HG02763 (cell line): Measurements from ENCODE around the gene CCL14.
"Not testable (repeated sequence)": the region's sequence is repeated elsewhere in the genome, so short reads cannot be mapped to it uniquely, and the experiment has no call there.

ENCODE experiments used
- ATAC-seq: cut with Tn5 transposase; IDR thresholded peaks from one replicate; pipeline ENCODE4 v1.9.1; 2021; ENCODE audit warnings: mild to moderate bottlenecking, moderate library complexity; ENCODE audit not compliant: unreplicated experiment

CCL14 gene

DNA sequence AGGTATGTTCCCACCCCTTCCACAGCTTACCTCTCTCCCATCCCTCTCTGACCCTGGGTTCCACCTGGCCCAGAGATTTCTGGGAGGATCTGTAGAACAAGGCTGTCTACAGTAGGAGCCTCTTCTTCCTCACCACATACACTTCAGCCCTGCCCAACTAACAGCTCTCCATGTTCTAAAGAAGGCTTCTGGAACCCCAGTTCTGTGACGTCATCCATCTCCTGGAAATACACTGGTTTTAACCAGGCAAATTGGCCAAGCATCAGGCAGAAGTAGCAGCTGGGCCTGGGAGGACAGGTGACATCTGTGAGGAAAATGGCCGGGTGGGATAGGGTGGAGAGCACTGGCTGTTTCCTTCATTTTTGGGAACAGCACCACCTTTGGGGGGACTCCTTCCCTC lies 43.0 kb downstream of the CCL14 start, which contains the start of gene LYZL6:
Gene LYZL6, minus strand, starts transcription at position 177 of the 400 bp plus-strand sequence. CDS start 4,357 bp downstream, outside the sequence.
- ATAC-seq, result no peak

DNA sequence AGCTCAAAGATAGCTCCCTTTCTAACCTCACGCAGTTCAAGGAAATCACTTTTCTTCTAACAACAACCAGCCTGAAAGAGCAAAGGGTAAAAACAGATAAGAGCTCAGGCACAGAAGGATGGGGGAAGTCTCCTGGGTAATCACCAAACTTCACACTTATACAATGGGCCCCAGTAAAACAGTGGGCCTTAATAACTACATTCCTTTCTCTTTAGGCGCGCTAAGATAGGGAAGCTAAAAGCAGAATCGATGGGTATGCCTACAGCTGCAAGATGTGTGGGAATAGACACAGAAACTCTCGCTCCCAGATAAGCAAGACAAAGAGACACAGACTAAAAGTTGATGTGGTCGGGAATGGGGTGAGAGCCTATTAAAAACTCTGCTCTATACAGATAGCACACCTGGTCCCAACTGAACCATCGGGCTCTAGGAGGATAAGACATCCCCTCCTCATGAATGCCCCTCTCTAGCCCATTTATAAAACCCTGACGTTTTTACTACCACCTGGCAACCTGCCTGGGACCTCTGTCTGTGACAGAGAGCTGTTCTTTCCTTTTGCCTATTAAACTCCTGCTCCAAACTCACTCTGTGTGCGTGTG lies 43.8 kb downstream of the CCL14 start:
- no peak for ATAC-seq

DNA sequence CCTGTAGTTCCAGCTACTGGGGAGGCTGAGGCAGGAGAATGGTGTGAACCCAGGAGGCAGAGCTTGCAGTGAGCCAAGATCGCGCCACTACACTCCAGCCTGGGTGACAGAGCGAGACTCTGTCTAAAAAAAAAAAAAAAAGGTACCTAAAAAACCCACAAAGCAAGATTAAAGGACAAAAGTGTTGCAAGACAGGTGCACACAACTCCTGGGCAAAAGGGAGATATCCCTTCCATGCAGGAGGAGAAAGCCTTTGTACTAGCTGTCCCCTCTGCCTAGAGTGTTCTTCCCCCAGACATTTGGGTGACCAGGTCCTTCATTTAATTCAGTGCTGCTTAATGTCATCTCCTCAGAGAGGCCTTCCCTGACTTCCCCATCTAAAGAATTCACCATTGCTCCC lies 48.0 kb downstream of the CCL14 start:
- not testable (repeated sequence) for ATAC-seq

DNA sequence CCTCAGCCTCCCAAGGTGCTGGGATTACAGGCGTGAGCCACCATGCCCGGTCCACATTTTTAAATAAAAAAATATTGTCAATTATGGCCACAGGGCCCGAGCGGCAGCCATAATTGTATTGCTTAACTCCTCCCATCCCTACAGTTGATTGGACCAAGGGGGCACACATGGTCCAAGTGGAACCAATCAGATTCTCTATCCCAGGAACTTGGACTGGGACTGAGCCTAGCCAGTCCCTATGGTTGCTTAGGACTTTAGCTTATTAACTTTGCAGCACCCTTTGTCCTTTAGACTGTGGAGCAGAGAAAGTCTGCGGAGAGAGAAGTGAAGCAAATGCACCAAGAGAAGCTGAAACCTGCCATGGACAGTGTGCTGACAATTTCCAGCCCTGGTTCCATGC lies 50.5 kb downstream of the CCL14 start:
- no peak for ATAC-seq

DNA sequence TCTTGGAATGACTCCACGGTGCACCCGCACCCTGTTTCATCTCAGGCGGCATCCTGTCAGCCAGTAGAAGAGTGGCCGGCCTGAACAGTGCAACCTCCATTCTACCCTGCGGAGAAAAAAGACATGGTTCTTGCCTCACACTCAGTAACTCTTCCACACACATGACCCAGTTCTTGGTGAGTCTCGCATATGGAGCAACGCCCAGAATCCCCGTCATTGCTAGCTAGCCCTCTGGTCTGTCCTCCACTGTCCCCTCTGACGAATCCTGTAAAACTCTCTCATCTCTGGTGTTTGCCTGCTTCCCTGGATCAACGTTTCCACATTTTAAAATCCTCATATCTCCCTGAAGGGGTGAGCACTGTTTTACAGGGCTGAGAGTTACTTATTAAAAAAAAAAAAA lies 51.8 kb downstream of the CCL14 start:
- no peak for ATAC-seq
